ENCODE results near the gene C19orf12. TPM values are rescaled to one million over a fixed set of nuclear protein-coding genes. Genes with fewer than 3 reads are reported as not detected.

The C19orf12 gene
- 10 to 100 TPM; 17.6 to 23.6 (median 20.8) TPM for polyA plus RNA-seq (ENCODE audit: insufficient read depth in 1 of 5, insufficient read length in 5 of 5, low replicate concordance in 1 of 5)
- long read RNA-seq, donor 1, transcript C19orf12-201 (3 exons, 2,464 nt) = major isoform, 7 of 10 reads
- long read RNA-seq, donor 1, partial matches to known transcripts = 0 of 10 reads
- long read RNA-seq, donor 1, other reads (novel, unspliced or antisense) = 0 of 10 reads
- long read RNA-seq, donor 2, partial matches to known transcripts = 0 of 4 reads
- long read RNA-seq, donor 2, other reads (novel, unspliced or antisense) = 0 of 4 reads
- long read RNA-seq, donor 3, transcript C19orf12-201 (3 exons, 2,464 nt) = major isoform, 6 of 8 reads
- long read RNA-seq, donor 3, partial matches to known transcripts = 0 of 8 reads
- long read RNA-seq, donor 3, other reads (novel, unspliced or antisense) = 0 of 8 reads
- long read RNA-seq, donor 4, partial matches to known transcripts = 0 of 2 reads
- long read RNA-seq, donor 4, other reads (novel, unspliced or antisense) = 0 of 2 reads
- long read RNA-seq, donor 5, transcript C19orf12-201 (3 exons, 2,464 nt) = major isoform, 12 of 13 reads
- long read RNA-seq, donor 5, partial matches to known transcripts = 0 of 13 reads
- long read RNA-seq, donor 5, other reads (novel, unspliced or antisense) = 0 of 13 reads
- long read RNA-seq, donor 6, transcript C19orf12-201 (3 exons, 2,464 nt) = major isoform, 5 of 13 reads
- long read RNA-seq, donor 6, partial matches to known transcripts = 5 of 13 reads
- long read RNA-seq, donor 6, other reads (novel, unspliced or antisense) = 0 of 13 reads
- long read RNA-seq, donor 7, partial matches to known transcripts = 0 of 8 reads
- long read RNA-seq, donor 7, other reads (novel, unspliced or antisense) = 0 of 8 reads
- long read RNA-seq, donor 8, partial matches to known transcripts = 0 of 3 reads
- long read RNA-seq, donor 8, other reads (novel, unspliced or antisense) = 0 of 3 reads

GRCh38 chr19:29714953-29715700, at the start of gene C19orf12:
Gene C19orf12 (minus strand): TSS chr19:29715261. CDS start chr19:29708413, 6,848 bp downstream.
- peak; percentile 57 to 65 for DNase-seq

- DNase-seq = no peak
Observed at GRCh38 chr19:29764361-29764760, 49.3 kb upstream of the C19orf12 start.

- no peak for DNase-seq
Observed at GRCh38 chr19:29763196-29763595, 48.1 kb upstream of the C19orf12 start.

GRCh38 chr19:29761575-29762232, 46.6 kb upstream of the C19orf12 start:
- no peak for DNase-seq

- no peak for DNase-seq
Observed at GRCh38 chr19:29760752-29761502, 45.9 kb upstream of the C19orf12 start.

GRCh38 chr19:29759359-29759758, 44.3 kb upstream of the C19orf12 start:
- no peak for DNase-seq

GRCh38 chr19:29758863-29759262, 43.8 kb upstream of the C19orf12 start:
- DNase-seq = no peak

GRCh38 chr19:29757551-29757950, 42.5 kb upstream of the C19orf12 start:
- DNase-seq = no peak

- no peak for DNase-seq
Observed at GRCh38 chr19:29753934-29754305, 38.9 kb upstream of the C19orf12 start.

- no peak for DNase-seq
Observed at GRCh38 chr19:29753190-29753933, 38.3 kb upstream of the C19orf12 start.

GRCh38 chr19:29752450-29753025, 37.5 kb upstream of the C19orf12 start:
- no peak for DNase-seq

- no peak for DNase-seq
Observed at GRCh38 chr19:29751932-29752331, 36.9 kb upstream of the C19orf12 start.

GRCh38 chr19:29750001-29750400, 34.9 kb upstream of the C19orf12 start:
- no peak for DNase-seq

- DNase-seq = no peak
Observed at GRCh38 chr19:29748996-29749849, 34.2 kb upstream of the C19orf12 start.

GRCh38 chr19:29745253-29745652, 30.2 kb upstream of the C19orf12 start:
- no peak for DNase-seq

GRCh38 chr19:29743681-29744080, 28.6 kb upstream of the C19orf12 start:
- DNase-seq = no peak

GRCh38 chr19:29741776-29742175, 26.7 kb upstream of the C19orf12 start:
- no peak for DNase-seq

- DNase-seq = no peak
Observed at GRCh38 chr19:29741226-29741625, 26.2 kb upstream of the C19orf12 start.
